Body of pancreas (tissue), 4 donors: ENCODE results near the gene HOXC4. TPM values are rescaled to one million over a fixed set of nuclear protein-coding genes. Genes with fewer than 3 reads are reported as not detected.

ENCODE experiments used
- ATAC-seq: fragments of 150-250 bp; one replicate; pipeline ENCODE4 v1.9.1; 2016
- DNase-seq, 4 donors: peaks; one replicate each; pipeline ENCODE4 v3.0.0-alpha.2; 2019
- H3K27ac ChIP-seq, 4 donors: fragments of 200-600 bp; sonication (generic); 1 replicate in 3 of 4; 2 replicates in 1 of 4; pipeline versions ENCODE4 v1.5.1 to v1.6.1; 2016 to 2019; ENCODE audit warnings: mild to moderate bottlenecking in 1 of 4, mixed read lengths in 1 of 4, moderate library complexity in 1 of 4
- H3K27me3 ChIP-seq, 2 donors: fragments of 200-600 bp; sonication (generic); one replicate each; pipeline ENCODE4 v1.6.0; 2016; ENCODE audit warnings: mild to moderate bottlenecking in 1 of 2
- H3K36me3 ChIP-seq, 2 donors: fragments of 200-600 bp; sonication (generic); replicated peaks in 1 of 2; 2 replicates each; pipeline ENCODE4 v1.5.1; 2016; ENCODE audit warnings: low read depth in 2 of 2; ENCODE audit not compliant: insufficient read depth in 1 of 2
- H3K4me1 ChIP-seq: fragments of 200-600 bp; sonication (generic); one replicate; pipeline ENCODE4 v1.6.0; 2016
- H3K4me3 ChIP-seq, 2 donors: fragments of 200-600 bp; sonication (generic); 1 replicate in 1 of 2; 2 replicates in 1 of 2; pipeline ENCODE4 v1.5.1; 2016 to 2019
- H3K9me3 ChIP-seq, 3 donors: fragments of 200-600 bp; sonication (generic); 1 replicate in 2 of 3; 2 replicates in 1 of 3; pipeline ENCODE4 v1.5.1; 2016
- POLR2A ChIP-seq, 3 donors: fragments of 450-650 bp; IDR thresholded peaks; one replicate each; pipeline ENCODE4 v1.6.1; 2016; ENCODE audit warnings: antibody characterized with exemption in 3 of 3, mild to moderate bottlenecking in 2 of 3
- WGBS, 2 donors: methylation state at CpG; one replicate each; pipeline ENCODE4 v1.1.5; 2017; 5-methylcytosine and 5-hydroxymethylcytosine counted together
- intact Hi-C: fragments of 100-400 bp; cut with DNase I; formaldehyde crosslinking; loops from one replicate; pipeline ENCODE4 v1.15.1; 2023
- total RNA-seq, 2 donors: library from RNA; depleted of rRNA; stranded (reverse); fragments of >200 nt; gene quantifications; one replicate each; pipeline ENCODE4 v1.1.0, GENCODE V29; 2016
- TF ChIP-seq, protein P1 (sequence below), 7 experiments: fragments of 450-650 bp in 4 of 7; fragments of 200-600 bp in 3 of 7; sonication (generic) in 3 of 7; IDR thresholded peaks; one replicate each; pipeline ENCODE4 v1.5.1; 2016 to 2019; ENCODE audit warnings: antibody characterized with exemption in 7 of 7

Gene HOXC4
- total RNA-seq, 2 donors from 2014 or later: not detected

GRCh38 chr12:54048406-54049093 lies 5.1 kb upstream of the HOXC4 start:
- Histone ChIP-seq H3K4me3 (no peak overlapping the region), H3K27me3 (peaks cover 3 to 37% of the 10 kb centered on the region in 2 donors), H3K27ac (no peak overlapping the region), H3K4me1 (peaks cover 17% of the 10 kb centered on the region), H3K36me3 (no peaks in the 10 kb centered on the region), H3K9me3 (no peaks in the 10 kb centered on the region)
- TF ChIP-seq, protein P1, sequence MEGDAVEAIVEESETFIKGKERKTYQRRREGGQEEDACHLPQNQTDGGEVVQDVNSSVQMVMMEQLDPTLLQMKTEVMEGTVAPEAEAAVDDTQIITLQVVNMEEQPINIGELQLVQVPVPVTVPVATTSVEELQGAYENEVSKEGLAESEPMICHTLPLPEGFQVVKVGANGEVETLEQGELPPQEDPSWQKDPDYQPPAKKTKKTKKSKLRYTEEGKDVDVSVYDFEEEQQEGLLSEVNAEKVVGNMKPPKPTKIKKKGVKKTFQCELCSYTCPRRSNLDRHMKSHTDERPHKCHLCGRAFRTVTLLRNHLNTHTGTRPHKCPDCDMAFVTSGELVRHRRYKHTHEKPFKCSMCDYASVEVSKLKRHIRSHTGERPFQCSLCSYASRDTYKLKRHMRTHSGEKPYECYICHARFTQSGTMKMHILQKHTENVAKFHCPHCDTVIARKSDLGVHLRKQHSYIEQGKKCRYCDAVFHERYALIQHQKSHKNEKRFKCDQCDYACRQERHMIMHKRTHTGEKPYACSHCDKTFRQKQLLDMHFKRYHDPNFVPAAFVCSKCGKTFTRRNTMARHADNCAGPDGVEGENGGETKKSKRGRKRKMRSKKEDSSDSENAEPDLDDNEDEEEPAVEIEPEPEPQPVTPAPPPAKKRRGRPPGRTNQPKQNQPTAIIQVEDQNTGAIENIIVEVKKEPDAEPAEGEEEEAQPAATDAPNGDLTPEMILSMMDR (IDR thresholded peaks at IDR 0.05): no peak
- no peak for TF ChIP-seq POLR2A (IDR thresholded peaks at IDR 0.05)
- WGBS, 2 donors: 41 to 59% methylated on average over 3 of the region's 3 CpGs
- intact Hi-C loops: no loop called here
- no peak for DNase-seq
- no peak for ATAC-seq

- H3K4me1 ChIP-seq: peaks cover 23% of the 10 kb centered on the region
- peaks cover 3 to 43% of the 10 kb centered on the region in 2 donors for H3K27me3 ChIP-seq
- DNase-seq (no peak), ATAC-seq (no peak)
- WGBS, 2 donors: 52 to 60% methylated on average over 6 of the region's 6 CpGs
- H3K4me3 ChIP-seq: no peak overlapping the region
- H3K36me3 ChIP-seq: no peaks in the 10 kb centered on the region
- no peak overlapping the region for H3K27ac ChIP-seq
- no peak for TF ChIP-seq POLR2A (IDR thresholded peaks at IDR 0.05)
- TF ChIP-seq, protein P1 (IDR thresholded peaks at IDR 0.05): no peak
- intact Hi-C loops: no loop called here
- H3K9me3 ChIP-seq: no peaks in the 10 kb centered on the region
Measured at GRCh38 chr12:54049108-54049507, 4.5 kb upstream of the HOXC4 start.

- DNase-seq (no peak), ATAC-seq (no peak)
- no peak overlapping the region for H3K4me3 ChIP-seq
- intact Hi-C loops: no loop called here
- TF ChIP-seq, protein P1 (IDR thresholded peaks at IDR 0.05): no peak
- TF ChIP-seq POLR2A (IDR thresholded peaks at IDR 0.05): no peak
- H3K36me3 ChIP-seq: no peaks in the 10 kb centered on the region
- H3K4me1 ChIP-seq: peaks cover 23% of the 10 kb centered on the region
- no peaks in the 10 kb centered on the region for H3K9me3 ChIP-seq
- H3K27me3 ChIP-seq: peaks cover 0 to 43% of the 10 kb centered on the region in 2 donors
- H3K27ac ChIP-seq: no peak overlapping the region
- WGBS, 2 donors: 35 to 43% methylated on average over 2 of the region's 2 CpGs
Measured at GRCh38 chr12:54050482-54050810, 3.2 kb upstream of the HOXC4 start.

- no peak for ATAC-seq
- Histone ChIP-seq H3K36me3 (no peaks in the 10 kb centered on the region), H3K27me3 (peaks cover 0 to 36% of the 10 kb centered on the region in 2 donors), H3K9me3 (no peaks in the 10 kb centered on the region), H3K27ac (no peak overlapping the region), H3K4me1 (peaks cover 23% of the 10 kb centered on the region), H3K4me3 (no peak overlapping the region)
- DNase-seq: no peak
- intact Hi-C loops: no loop called here
- TF ChIP-seq, protein P1 (IDR thresholded peaks at IDR 0.05): no peak
- TF ChIP-seq POLR2A (IDR thresholded peaks at IDR 0.05): no peak
- WGBS, 2 donors: 33 to 39% methylated on average over 12 of the region's 12 CpGs
Measured at GRCh38 chr12:54051026-54051842, 2.4 kb upstream of the HOXC4 start.
